A549 (cell line): ENCODE measurements around the gene TMEM52B. TPM values are rescaled to one million over a fixed set of nuclear protein-coding genes. Genes with fewer than 3 reads are reported as not detected.

ENCODE experiments used
- ATAC-seq, 2 experiments: fragments of 200-7000 bp in 1 of 2; fragments of >200 bp in 1 of 2; cut with Nextera tagmentation in 1 of 2; cut with Tn5 transposase in 1 of 2; 3 replicates each; pipeline versions ENCODE4 v1.8.0 to v1.9.1; 2018 to 2020; ENCODE audit warnings: mild to moderate bottlenecking in 1 of 2, moderate library complexity in 1 of 2
- CTCF ChIA-PET: fragments of 300-600 bp; sonication (Branson Sonifier 250); formaldehyde crosslinking; extraction: SDS; loops from one replicate; lab custom pipeline; 2021; ENCODE audit warnings: antibody characterized with exemption, inconsistent platforms; lab: Yijun Ruan, JAX
- POLR2A ChIA-PET: fragments of 350-600 bp; formaldehyde crosslinking; extraction: SDS; loops from one replicate; lab custom pipeline; 2021; ENCODE audit warnings: antibody characterized with exemption, inconsistent platforms; lab: Yijun Ruan, JAX
- DNase-seq, 2 experiments: peaks; one replicate each; pipeline versions ENCODE4 v3.0.0 to v3.0.0-alpha.2; 2011 to 2016; ENCODE audit warnings: low read depth in 1 of 2, low spot score in 1 of 2
- FAIRE-seq: peaks from 2 replicates; lab custom pipeline; 2011; peaks lifted over from hg19 to GRCh38; lab: Jason Lieb, UNC
- H3K27ac ChIP-seq, 2 experiments: fragments of >200 bp; sonication (Bioruptor Twin); formaldehyde crosslinking; 3 replicates each; pipeline ENCODE4 v1.5.1; 2016 to 2017
- H3K4me1 ChIP-seq: fragments of >200 bp; sonication (Bioruptor Twin); formaldehyde crosslinking; 3 replicates; pipeline ENCODE4 v1.6.1; 2016
- H3K4me2 ChIP-seq: fragments of >200 bp; sonication (Bioruptor Twin); formaldehyde crosslinking; 3 replicates; pipeline ENCODE4 v1.6.1; 2016
- H3K4me3 ChIP-seq: fragments of >200 bp; sonication (Bioruptor Twin); formaldehyde crosslinking; 3 replicates; pipeline ENCODE4 v1.5.1; 2016
- H3K9me3 ChIP-seq: fragments of >200 bp; sonication (Bioruptor Twin); formaldehyde crosslinking; 3 replicates; pipeline ENCODE4 v1.6.1; 2016
- BHLHE40 ChIP-seq: IDR thresholded peaks from 2 replicates; pipeline ENCODE4 v1.6.1; 2012; ENCODE audit warnings: low read depth, low read length, inconsistent platforms
- CHD2 ChIP-seq: fragments of 150-350 bp; IDR thresholded peaks from 2 replicates; pipeline ENCODE4 v1.6.1; 2014; ENCODE audit warnings: low read length; ENCODE audit not compliant: partially characterized antibody
- CHD4 ChIP-seq: fragments of 200-600 bp; sonication (generic); IDR thresholded peaks from 2 replicates; pipeline ENCODE4 v1.6.1; 2016; ENCODE audit warnings: antibody characterized with exemption, mild to moderate bottlenecking, borderline replicate concordance
- CTCF ChIP-seq: fragments of >200 bp; sonication (Bioruptor Twin); formaldehyde crosslinking; IDR thresholded peaks from 3 replicates; pipeline ENCODE4 v1.5.1; 2016
- EP300 ChIP-seq, 2 experiments: fragments of >200 bp; sonication (Bioruptor Twin); formaldehyde crosslinking; IDR thresholded peaks; 2 replicates in 1 of 2; 3 replicates in 1 of 2; pipeline ENCODE4 v1.6.1; 2016 to 2017
- ESRRA ChIP-seq: fragments of 150-350 bp; IDR thresholded peaks from 2 replicates; pipeline ENCODE4 v1.6.1; 2014; ENCODE audit warnings: mild to moderate bottlenecking, low read length, borderline replicate concordance
- FOSB ChIP-seq: fragments of 250-450 bp; sonication (Bioruptor Pico); IDR thresholded peaks from 2 replicates; pipeline ENCODE4 v1.5.0; 2020; ENCODE audit warnings: mild to moderate bottlenecking, moderate library complexity
- FOSL2 ChIP-seq, 2 experiments: fragments of 450-650 bp in 1 of 2; fragments of >200 bp in 1 of 2; sonication (Bioruptor Twin) in 1 of 2; formaldehyde crosslinking; IDR thresholded peaks; 2 replicates each; pipeline versions ENCODE4 v1.5.0 to v1.6.1; 2016 to 2020; ENCODE audit warnings: mild to moderate bottlenecking in 1 of 2, moderate library complexity in 1 of 2
- HDAC2 ChIP-seq: fragments of 200-600 bp; sonication (generic); IDR thresholded peaks from 2 replicates; pipeline ENCODE4 v1.6.1; 2016
- HOXA7 ChIP-seq: fragments of 250-450 bp; sonication (Bioruptor Pico); IDR thresholded peaks from 2 replicates; pipeline ENCODE4 v1.5.0; 2020; ENCODE audit warnings: mild to moderate bottlenecking, moderate library complexity
- JUN ChIP-seq, 2 experiments: fragments of >200 bp; sonication (Bioruptor Twin); formaldehyde crosslinking; IDR thresholded peaks; 2 replicates in 1 of 2; 3 replicates in 1 of 2; pipeline ENCODE4 v1.6.1; 2016 to 2017
- KDM5A ChIP-seq: fragments of 200-600 bp; sonication (generic); IDR thresholded peaks from 2 replicates; pipeline ENCODE4 v1.6.1; 2016; ENCODE audit warnings: antibody characterized with exemption, mild to moderate bottlenecking
- MAZ ChIP-seq: fragments of 150-350 bp; IDR thresholded peaks from 2 replicates; pipeline ENCODE4 v1.6.1; 2014; ENCODE audit warnings: antibody characterized with exemption, low read depth, low read length, borderline replicate concordance
- MYC ChIP-seq: IDR thresholded peaks from 2 replicates; pipeline ENCODE4 v1.6.1; 2012; ENCODE audit warnings: mild to moderate bottlenecking, inconsistent platforms, low read length, improper control_type of control experiment, borderline replicate concordance
- PBX3 ChIP-seq: IDR thresholded peaks from 2 replicates; pipeline ENCODE4 v1.6.1; 2012
- PHF8 ChIP-seq: fragments of 200-600 bp; sonication (generic); IDR thresholded peaks from 2 replicates; pipeline ENCODE4 v1.6.1; 2016; ENCODE audit warnings: low read depth, mild to moderate bottlenecking, antibody characterized with exemption, moderate library complexity, borderline replicate concordance
- POLR2A ChIP-seq: IDR thresholded peaks from 2 replicates; pipeline ENCODE4 v1.6.1; 2012; ENCODE audit warnings: mild to moderate bottlenecking, low read length
- RARB ChIP-seq: fragments of 250-450 bp; sonication (Bioruptor Pico); IDR thresholded peaks from 2 replicates; pipeline ENCODE4 v1.8.0; 2021; ENCODE audit warnings: mild to moderate bottlenecking, moderate library complexity
- RCOR1 ChIP-seq: fragments of 150-350 bp; IDR thresholded peaks from 2 replicates; pipeline ENCODE4 v1.6.1; 2014; ENCODE audit warnings: antibody characterized with exemption, low read length, low read depth
- REST ChIP-seq: fragments of 200-600 bp; sonication (generic); IDR thresholded peaks from 2 replicates; pipeline ENCODE4 v1.6.1; 2016; ENCODE audit warnings: antibody characterized with exemption, mild to moderate bottlenecking, moderate library complexity
- RNF2 ChIP-seq: fragments of 200-600 bp; sonication (generic); IDR thresholded peaks from 2 replicates; pipeline ENCODE4 v1.6.1; 2016; ENCODE audit warnings: low read depth, mild to moderate bottlenecking, antibody characterized with exemption, moderate library complexity, borderline replicate concordance
- TP53 ChIP-seq: fragments of 250-450 bp; sonication (Bioruptor Pico); IDR thresholded peaks from 2 replicates; pipeline ENCODE4 v1.5.0; 2021; ENCODE audit warnings: mild to moderate bottlenecking, moderate library complexity
- ZNF302 ChIP-seq: fragments of 250-450 bp; sonication (Bioruptor Pico); IDR thresholded peaks from 2 replicates; pipeline ENCODE4 v1.9.0; 2021; ENCODE audit warnings: inconsistent platforms, mild to moderate bottlenecking, moderate library complexity
- WGBS: methylation state at CpG from one replicate; pipeline ENCODE4 v1.1.6; 2017; ENCODE audit errors: missing lambda C conversion rate; 5-methylcytosine and 5-hydroxymethylcytosine counted together
- polyA plus RNA-seq, 4 experiments: library from polyadenylated mRNA; depleted of rRNA in 3 of 4; stranded (reverse); fragments of >200 nt; fragmentation: RNase III in 1 of 4; extraction: RNeasy Plus Mini Kit Qiagen cat#74134 plus additional on column Dnase treatment in 1 of 4; gene quantifications; 2 replicates in 3 of 4; 3 replicates in 1 of 4; pipeline ENCODE4 v1.2.3, GENCODE V29; 2011 to 2017

TMEM52B gene
- polyA plus RNA-seq, 2 of the 4 experiments (the other 2 are of a cell fraction): 0.08 to 0.39 TPM

GRCh38 chr12:10131111-10131690, 47.6 kb upstream of the TMEM52B start (continued):
- no peak for TF ChIP-seq POLR2A
- no peak for TF ChIP-seq FOSB (CRISPR knock-in tag)
- TF ChIP-seq HOXA7 (CRISPR knock-in tag): no peak

- CTCF ChIA-PET: interaction anchor here (1.0 to 1.4 kb wide), 3 partner anchors 20 to 382 kb away, joined by 3 to 5 read pairs (median 3); no protein-coding TSS in a partner anchor
- Histone ChIP-seq H3K4me1 (peaks cover 10% of the 10 kb centered on the region; the same call in 2 of the 3 replicates), H3K27ac (peak overlapping the region in 1 of 2 experiments; percentile 73; a peak in 3 of 6 replicates), H3K4me2 (no peak overlapping the region)
- TF ChIP-seq RCOR1: no peak
- no peak for TF ChIP-seq HDAC2
- TF ChIP-seq BHLHE40: no peak
- no peak for TF ChIP-seq EP300 (IDR thresholded peaks at IDR 0.05)
- TF ChIP-seq MAZ: no peak
- TF ChIP-seq PHF8: no peak
- no peak for TF ChIP-seq CTCF
- TF ChIP-seq ZNF302 (CRISPR knock-in tag): no peak
- no peak for TF ChIP-seq POLR2A
- no peak for TF ChIP-seq JUN (IDR thresholded peaks at IDR 0.05)
- no peak for TF ChIP-seq MYC
- TF ChIP-seq ESRRA: no peak
- no peak for TF ChIP-seq PBX3
- no peak for TF ChIP-seq FOSL2 (IDR thresholded peaks at IDR 0.05)
- TF ChIP-seq FOSL2 (CRISPR knock-in tag; IDR thresholded peaks at IDR 0.05): no peak
- no peak for TF ChIP-seq RNF2
- TF ChIP-seq, all 56 proteins: peak for 0
- POLR2A ChIA-PET: no interaction called here
- no peaks in the 10 kb centered on the region for H3K9me3 ChIP-seq
- no peak for ATAC-seq
- FAIRE-seq: no peak
- DNase-seq: no peak
- no peak overlapping the region for H3K4me3 ChIP-seq
- 80% methylated on average over 6 of the region's 6 CpGs for WGBS
Observed at GRCh38 chr12:10132850-10133370, 45.9 kb upstream of the TMEM52B start.

GRCh38 chr12:10135126-10135525, 43.7 kb upstream of the TMEM52B start:
- CTCF ChIA-PET: interaction anchor here (0.9 to 1.6 kb wide), 3 partner anchors 10 to 384 kb away, joined by 3 to 6 read pairs (median 5); no protein-coding TSS in a partner anchor
- 67% methylated on average over 4 of the region's 4 CpGs for WGBS
- FAIRE-seq (no peak), ATAC-seq (no peak), DNase-seq (no peak)
- TF ChIP-seq KDM5A (no peak), REST (no peak), CHD4 (no peak), CTCF (no peak), CHD2 (no peak), FOSB (CRISPR knock-in tag) (no peak), PHF8 (no peak), TP53 (no peak), ZNF302 (CRISPR knock-in tag) (no peak), RARB (CRISPR knock-in tag) (no peak)
- POLR2A ChIA-PET: no interaction called here
- Histone ChIP-seq H3K4me2 (no peak overlapping the region), H3K4me3 (no peak overlapping the region), H3K4me1 (peaks cover 10% of the 10 kb centered on the region; the same call in 2 of the 3 replicates), H3K27ac (no peak overlapping the region), H3K9me3 (no peaks in the 10 kb centered on the region)
